HG03575 (cell line): ENCODE results near the gene ADORA1.

Experiments
- ATAC-seq: cut with Tn5 transposase; IDR thresholded peaks from one replicate; pipeline ENCODE4 v1.9.1; 2021; ENCODE audit not compliant: unreplicated experiment, insufficient number of reproducible peaks, low FRiP score; ENCODE audit errors: extremely low read depth

Gene ADORA1

DNA sequence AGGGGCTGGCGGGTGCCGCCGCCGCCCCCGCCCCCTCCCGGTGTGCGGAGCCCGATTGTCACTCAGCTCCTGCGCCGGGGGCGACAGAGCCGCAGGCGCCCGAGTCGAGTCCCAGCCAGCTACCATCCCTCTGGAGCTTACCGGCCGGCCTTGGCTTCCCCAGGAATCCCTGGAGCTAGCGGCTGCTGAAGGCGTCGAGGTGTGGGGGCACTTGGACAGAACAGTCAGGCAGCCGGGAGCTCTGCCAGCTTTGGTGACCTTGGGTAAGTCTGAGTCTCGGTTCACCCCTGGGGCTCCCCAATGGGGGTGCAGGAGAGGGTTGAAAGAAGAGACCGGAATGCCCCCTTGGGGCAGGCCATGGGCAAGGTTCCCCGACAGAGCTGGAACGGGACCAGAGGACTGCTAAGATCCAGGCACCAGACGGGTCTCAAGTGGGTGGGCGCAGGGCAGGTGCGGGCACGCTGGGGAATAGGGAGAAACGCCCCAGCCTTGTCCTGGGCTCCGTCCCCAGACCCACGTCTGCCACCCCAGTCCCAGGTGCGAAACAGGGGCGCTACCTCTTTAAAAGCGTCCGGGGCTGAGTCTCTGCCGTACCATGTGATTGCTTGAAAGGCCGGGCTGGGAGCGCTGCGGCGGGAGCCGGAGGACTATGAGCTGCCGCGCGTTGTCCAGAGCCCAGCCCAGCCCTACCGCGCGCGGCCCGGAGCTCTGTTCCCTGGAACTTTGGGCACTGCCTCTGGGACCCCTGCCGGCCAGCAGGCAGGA is at the start of gene ADORA1:
Gene ADORA1, plus strand, starts transcription at position 61 of the 765 bp plus-strand sequence. CDS start 1,116 bp downstream, outside the sequence.
- no peak for ATAC-seq

DNA sequence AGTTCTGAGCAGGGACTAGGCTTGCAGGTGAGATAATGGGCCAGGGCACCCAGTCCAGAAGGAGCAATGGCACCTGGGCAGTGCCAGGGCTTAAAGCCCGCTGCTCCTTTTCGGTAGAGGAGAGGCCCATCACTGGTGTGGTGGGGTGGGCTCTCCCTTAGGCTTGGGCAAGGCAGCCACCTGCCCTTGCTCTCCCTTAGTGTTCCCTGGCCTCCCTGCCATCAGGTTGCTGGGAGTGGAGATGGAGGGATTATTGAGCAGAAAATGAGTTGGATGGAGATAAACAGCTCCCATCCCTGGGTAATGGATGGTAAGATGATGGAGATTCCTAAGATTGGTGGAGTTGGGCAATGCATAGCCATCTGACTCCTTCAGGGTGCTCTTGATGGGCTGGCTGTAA is 49.6 kb upstream of the ADORA1 start:
- no peak for ATAC-seq

DNA sequence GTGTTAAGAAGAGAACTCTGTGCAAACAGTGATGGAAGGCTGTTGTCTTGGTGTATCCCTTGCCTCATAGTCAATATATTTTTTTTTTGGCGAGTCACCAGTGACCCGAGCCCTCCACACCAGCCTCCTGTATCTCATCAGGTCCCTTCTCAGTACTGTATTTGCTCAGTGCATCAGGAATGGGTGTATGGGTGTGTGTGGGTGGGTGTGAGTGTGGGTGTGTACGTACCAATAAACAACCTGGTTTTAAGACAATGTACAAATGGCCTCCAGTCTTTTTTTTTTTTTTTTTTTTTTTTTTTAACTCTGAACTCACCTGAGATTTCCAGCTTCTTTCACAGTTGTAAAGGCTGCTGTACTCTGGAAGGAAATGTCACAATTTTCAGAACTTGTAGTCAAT is 49.0 kb upstream of the ADORA1 start:
- ATAC-seq, result no peak

DNA sequence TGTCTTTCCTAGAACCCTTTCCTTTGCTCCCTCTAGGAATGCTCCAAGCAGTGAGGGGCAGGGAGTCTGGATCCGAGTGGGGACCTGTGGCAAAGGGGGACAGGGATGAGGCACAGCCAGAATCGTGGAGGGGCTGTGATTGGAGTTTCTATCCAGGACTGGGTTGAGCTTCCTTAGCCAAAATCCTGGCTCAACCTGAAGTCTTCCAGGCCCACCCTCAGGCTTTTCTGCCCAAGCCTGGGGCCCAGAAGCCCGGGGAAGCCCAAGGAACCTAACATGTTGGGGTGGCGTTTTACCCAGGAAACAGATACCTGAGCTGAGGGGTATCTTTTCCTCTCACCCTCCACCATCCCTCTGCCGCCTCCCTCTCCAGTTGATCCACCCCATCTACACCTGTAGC is 47.1 kb upstream of the ADORA1 start:
- no peak for ATAC-seq

DNA sequence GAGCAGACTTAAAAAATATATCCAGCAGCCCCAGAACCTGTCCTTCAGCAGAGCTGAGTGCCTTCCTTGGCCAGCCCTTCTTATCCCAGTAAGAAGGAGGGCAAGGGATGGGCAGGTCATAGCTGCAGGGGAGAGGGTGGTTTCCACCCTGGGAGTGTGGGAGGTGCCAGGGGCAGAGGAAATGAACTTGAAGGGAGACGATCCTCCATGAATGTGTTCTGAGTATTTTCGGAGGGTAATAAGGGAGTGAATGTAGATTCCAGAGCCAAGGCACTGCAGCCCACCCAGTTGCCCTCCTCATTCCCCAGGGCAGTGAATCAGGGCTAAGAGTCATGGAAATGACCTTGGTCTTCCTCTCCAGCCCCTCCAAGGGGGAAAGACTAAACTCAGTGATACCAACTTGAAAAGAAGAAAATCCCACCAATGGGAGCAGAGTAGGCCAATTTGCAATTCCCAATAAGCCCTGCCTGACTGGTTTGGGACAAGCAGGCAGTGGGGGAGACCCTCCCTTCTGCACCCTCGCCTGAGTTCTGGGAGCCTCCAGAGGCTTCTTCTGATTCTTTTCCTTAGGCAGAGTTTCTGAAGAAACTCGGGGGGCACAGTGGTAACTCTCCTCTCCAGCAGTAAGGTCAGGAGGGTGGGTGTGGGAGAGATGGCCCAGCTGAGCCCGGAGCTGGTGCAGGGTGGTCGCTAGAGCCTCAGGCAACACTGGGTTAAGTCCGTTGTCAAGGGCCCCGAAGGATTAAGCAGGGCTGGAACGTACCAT is 45.9 kb upstream of the ADORA1 start:
- ATAC-seq, result no peak

DNA sequence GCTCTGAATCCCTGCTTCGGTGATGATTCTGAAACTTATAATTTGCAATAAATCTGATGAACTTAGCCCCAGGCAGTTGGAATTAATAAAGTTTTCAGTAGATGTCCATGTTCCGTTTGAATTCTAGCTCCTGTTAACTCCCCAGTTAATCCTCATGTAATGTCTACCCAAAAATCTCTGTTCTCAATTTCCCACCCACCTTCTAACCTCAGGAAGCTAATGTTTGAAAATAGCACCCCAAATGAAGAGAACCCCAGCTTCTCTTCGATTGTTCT is 45.4 kb upstream of the ADORA1 start:
- ATAC-seq, result no peak

DNA sequence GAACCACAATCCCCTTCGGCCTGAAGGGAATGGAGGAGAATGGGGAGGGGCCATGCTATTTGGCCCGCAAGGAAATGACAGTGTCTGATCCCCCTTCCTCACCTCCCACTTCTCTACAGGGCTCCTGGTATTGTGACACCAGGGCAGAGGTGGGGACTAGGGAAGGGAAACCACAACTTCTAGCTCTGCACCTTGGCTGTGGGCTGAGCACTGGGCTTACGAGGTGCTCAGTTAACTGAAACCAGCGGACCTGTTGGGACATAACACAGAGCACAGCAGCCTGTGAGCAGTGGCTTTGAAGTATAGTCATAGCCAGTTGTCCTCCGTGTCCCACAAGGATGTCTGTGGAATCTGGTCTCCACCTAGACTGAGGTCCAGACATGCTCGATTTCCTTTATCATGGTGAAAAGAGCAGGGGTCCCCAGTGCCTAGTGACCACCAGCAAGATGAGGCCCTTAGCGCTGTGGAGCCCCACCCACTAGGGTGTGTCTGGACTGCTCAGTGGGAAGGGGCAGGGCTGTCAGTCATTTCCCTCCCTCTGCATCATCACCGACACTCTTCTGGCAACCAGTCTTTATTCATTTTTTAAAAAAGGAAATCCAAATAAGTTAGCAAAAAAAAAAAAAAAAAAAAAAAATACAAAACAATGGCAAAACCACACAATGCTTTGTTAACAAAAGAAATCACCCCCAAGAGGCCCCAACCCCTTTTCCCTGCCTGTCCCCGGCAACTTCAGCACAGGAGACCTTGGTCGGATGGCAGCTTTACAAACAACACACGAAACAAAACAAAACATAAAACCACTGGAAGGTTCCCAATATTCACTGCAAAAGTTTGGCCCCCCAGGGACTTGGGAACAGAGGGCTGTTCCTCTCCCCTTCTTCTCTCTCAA is 44.7 kb upstream of the ADORA1 start:
- ATAC-seq, result no peak

DNA sequence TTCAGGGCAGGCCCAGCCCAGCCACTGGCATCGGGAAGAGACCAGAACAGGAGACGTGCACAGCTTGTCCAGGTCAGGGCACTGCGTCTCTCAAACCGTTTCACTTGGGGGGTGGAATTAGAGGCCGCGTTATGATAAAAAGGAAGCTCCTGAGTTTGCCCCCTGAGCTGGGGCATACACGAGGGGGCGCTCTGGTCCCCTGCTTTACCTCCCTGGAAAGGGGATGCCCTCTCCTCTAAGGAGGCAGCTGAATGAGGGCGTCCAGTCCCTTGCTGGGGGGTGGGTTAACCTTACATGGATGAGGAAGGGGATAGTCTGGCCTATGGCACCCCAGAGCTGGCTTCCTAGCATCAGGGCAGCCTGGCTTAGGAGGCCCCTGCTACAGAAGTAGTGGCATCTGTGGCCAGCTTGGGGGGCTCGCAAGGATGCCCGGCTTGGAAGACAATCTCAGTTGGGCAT is 44.0 kb upstream of the ADORA1 start:
- no peak for ATAC-seq

DNA sequence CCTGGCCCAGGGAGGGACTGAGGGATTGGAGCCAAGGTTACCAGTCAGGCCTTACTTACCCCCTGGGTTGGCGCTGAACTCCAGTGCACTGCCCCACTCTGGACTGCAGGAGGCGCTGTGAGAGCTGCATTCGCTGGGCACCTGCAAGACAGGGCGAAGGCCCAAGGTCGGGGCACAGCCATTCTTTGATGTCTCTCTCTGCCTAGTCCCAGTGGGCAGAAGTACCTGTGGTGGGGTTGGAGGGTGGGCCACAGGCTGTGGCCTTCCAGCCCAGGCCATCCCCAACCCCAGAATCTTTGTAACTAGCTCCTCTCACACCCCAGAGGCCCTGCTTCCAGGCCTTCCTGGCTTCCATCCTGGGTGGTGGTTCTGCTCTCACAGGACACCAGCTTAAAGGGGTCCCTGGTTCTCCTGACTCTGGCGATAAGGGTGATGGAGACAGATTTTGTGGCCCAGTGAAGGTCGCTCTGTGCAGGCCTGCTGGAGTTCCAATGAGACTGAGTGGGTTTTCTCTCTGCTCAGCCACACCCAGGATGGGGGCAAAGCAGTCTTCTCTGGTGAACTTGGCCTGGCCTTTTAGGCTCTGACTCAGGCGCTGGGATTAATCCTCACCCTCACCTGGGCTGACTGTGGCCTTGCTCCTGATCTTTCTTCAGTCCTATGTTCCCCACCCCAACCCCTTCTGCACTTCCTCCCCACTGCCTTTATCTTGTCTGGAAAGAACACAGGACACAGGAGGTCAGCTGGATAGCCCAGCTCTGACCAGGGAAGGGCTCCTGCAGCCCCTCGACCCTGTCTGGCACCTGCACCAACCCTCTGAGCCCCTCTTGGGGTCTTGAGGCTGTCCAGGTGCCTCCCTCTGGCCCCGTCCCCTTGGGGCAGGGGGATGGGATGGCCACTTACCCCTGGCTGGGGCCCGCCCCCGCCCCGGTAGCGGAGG is 42.7 kb upstream of the ADORA1 start:
- no peak for ATAC-seq

DNA sequence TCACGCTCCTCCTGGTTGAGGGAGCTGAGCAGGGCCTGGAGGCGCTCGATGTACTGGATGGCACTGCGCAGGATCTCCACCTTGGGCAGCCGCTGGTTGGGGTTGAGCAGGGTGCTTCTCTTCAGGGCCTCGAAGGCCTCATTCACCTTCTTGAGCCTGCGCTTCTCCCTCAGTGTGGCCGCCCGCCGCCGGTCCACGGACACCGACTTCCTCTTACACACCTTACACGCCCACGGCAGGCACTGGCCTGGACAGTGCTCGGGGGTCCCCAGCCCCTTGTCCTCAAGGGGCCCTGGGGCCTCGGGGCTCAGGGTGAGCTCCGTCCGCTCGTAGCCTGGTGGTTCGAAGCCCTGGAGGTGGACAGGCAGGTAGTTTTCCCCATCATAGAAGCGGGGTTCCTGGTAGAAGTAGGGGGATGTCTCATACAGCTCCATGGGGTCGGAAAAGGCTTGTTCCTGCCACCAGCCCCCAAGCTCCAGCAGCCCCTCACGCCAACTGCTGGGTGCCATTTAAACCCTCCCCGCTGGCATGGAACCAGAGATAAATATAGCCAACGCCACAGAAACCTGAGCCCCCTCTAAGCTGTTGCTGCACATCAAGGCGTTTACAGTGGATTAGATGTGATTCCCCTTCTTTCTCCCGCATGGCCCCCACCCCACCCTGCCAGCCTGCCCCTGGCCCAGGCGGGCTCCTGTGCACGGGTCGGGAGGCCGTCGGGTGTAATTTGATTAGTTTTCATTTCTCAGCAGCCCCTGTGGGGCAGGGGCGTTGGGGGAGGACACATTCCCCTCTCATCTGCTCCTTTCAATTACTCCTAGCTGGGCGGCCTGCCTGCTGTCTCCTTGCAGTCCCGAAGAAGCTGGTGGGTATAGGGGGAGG is 41.8 kb upstream of the ADORA1 start, which contains the start of gene MYOG:
Gene MYOG, minus strand, starts transcription at position 485 of the 879 bp plus-strand sequence. Its CDS starts 51 bp downstream, at position 434.
- no peak for ATAC-seq

DNA sequence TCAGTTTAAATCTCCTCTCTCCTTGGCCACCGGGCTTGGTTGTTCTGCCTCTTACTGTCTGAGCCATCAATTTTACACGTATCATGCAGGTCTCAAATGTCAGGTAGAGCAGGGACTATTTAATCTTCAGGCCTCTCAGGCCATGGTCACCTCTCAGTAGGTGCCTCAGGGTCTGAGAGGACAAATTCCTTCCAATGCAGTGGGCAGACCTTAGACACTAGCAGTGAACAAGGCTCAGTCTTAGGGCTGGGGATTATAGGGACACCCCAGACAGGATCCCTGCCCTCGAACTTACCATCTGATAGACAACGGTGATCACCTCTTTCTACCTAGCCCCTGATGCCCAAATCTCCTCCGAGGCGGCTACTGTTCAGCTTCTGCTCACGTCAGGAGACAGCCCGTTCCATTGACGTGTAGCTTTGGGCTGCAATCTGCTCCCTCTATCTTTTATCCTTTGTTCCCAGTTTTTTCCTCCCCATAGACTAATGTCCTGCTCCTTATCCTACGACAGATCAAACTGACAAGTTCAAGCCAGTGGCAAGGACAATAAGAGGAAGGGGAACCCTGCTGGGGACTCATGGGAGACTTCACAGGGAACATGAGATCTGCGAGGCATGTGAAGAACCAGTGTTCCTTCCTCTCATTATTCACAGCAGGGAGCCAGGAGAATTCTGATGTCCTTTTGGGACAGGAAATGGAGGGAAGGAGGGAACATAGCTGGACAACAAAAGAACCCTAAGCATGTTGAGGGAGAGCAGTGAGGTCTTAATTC is 40.3 kb upstream of the ADORA1 start:
- ATAC-seq, result no peak

DNA sequence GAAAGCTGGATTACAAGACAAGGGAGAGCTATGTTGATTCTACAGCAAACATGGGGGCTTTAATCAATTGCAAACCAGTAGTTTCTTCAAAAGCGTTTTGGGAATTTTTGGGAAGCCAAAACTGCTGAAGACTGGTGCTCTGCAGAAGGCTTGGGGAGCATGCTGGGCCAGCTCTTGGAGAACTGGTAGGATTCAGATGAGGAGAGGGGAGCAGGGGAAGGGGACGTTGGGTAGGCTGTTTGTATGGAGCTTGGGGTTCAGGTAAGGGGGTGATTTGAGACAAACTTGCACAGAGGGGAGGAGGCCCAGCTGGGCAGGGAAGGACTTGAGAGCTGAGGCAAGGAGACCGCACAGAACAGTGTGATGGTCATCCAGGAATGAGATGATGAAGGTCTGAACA is 39.1 kb upstream of the ADORA1 start:
- no peak for ATAC-seq

DNA sequence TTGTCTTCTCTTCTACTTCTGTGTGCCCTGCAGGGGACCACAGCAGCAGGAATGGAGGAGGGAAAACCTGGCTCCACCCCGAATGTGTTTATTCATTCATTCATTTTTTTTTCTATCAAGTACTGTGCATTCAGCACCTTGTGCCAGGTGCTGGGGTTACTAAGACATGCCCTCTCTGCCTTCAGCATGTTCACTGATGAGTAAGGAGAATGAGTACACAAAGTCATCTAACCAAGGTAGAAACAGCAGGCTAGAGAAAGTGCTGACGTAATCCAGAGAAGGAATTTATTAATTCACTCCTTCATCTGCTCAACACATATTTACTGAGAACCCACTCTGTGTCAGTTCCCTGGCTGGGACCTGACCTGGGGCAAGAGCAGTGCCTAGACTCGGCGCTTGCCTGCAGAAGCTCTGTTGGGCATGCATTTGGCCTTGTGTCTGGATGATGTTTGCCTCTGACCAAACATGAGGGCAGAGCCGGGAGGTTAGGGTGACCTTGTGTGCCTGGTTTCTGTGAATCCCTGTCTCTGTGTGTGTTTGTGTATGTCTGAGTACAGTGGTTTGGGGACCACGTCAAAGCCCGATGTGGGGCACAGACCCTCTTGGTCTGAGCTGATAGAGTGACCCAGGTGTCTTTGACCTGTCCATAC is 38.4 kb upstream of the ADORA1 start:
- no peak for ATAC-seq

DNA sequence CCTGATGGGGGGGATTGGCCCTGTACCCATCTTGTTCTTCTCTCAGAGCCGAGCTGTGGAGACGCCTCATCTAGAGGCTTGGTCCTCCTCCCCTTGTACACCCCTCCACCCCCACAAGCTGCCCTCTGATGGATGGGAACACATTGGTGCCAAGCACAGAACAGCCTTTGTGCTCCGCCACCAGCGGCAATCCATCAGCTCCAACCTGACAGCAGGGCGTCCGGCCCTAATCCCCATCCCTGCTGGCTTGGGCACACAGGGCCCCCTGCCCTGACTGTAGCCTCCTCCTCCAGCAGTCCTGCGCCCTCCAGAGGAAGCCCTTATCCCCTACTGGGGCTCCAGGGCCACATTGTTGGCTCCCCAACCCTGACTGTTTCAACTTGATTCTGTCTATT is 37.9 kb upstream of the ADORA1 start:
- no peak for ATAC-seq

DNA sequence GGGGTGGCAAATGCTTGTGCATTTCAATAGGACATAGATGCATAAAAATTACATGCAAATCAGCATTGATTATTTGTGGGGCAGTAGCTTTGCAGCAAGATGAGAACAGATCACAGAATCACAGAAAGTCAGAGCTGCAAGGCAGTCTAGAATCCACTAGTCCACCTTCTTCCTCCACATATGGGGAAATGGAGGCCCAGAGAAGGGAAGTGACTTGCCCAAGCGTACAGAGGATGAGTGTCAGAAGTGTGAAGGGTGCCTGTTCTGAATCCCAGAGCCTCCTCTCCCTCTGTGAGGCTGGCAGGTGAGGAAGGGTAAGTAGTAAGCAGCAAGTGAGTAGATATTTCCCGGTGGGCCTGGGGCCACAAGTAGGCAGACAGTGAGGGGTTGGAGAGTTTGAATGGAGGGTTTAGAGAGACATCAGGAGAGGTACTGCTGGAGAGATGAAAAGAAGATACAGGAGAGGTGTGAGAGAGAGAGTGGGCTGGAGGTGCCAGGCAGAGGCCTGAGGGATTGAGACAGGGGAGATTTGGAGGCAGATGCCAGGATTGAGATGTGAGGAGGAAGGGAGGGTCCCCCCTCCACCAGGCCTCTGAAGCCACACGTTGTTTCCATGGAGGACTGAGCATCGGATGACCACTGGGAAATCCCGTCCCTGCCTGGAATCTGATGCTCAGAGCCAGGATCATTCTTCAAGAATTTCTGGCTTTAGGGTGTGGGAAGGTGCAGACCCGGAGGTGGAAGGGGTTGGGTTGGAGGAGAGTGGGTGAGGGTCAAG is 36.9 kb upstream of the ADORA1 start:
- ATAC-seq, result no peak

DNA sequence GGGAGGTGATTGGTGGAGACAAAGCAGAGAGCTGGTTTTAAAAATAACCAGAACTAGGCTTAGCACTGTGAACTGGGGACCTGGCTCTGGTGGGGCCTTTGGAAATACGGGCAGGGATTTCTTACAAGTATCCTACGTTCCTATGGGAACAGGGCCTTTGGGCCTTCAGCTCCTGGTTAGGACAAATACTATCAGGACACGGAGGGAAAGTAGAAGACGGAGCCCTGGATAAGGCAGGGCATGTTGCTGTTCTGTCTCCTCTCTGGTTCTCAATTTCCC is 36.4 kb upstream of the ADORA1 start:
- no peak for ATAC-seq
